HG03378 (cell line): ENCODE measurements around the gene DRC1.
"Not testable (repeated sequence)": the region's sequence is repeated elsewhere in the genome, so short reads cannot be mapped to it uniquely, and the experiment has no call there.

Experiments used
- ATAC-seq: cut with Tn5 transposase; IDR thresholded peaks from one replicate; pipeline ENCODE4 v1.9.1; 2021; ENCODE audit warnings: mild to moderate bottlenecking, moderate library complexity; ENCODE audit not compliant: unreplicated experiment

The DRC1 gene

DNA sequence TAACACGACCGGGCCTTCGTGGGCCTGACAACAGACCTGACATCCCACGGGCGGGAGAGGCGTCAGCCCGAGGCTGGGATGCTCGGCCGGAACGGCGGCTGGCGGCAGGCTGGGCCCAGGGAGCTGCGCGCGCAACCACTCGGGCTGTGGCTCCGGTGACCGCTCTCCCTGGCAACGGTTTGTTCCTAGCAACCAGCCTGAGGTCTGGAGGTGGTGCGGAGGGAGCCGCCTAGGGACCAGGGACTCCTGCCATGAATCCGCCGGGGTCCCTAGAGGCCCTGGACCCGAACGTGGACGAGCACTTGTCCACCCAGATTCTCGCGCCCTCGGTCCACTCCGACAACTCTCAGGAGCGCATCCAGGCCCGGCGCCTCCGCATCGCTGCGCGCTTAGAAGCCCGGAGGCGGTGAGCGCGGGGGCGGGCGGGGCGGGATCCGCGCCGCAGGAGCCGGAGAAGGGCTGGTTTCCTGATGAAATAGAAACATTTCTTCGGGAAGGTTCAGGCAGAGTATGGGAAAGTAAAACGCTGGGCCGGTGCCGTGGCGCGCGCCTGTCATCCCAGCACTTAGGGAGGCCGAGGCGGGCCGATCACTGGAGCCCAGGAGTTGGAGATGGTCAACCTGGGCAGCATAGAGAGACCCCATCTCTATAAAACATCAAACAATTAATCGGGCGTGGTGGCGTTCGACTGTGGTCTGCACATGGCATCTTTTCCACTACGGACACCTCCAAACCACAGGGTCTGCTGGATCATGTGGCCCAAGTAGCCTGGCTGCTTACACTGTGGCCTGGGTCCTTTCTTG lies at the start of gene DRC1:
TSS of gene DRC1 (plus strand) at position 182 of the 803 bp plus-strand sequence. CDS start at position 252, 70 bp downstream.
- ATAC-seq = no peak

DNA sequence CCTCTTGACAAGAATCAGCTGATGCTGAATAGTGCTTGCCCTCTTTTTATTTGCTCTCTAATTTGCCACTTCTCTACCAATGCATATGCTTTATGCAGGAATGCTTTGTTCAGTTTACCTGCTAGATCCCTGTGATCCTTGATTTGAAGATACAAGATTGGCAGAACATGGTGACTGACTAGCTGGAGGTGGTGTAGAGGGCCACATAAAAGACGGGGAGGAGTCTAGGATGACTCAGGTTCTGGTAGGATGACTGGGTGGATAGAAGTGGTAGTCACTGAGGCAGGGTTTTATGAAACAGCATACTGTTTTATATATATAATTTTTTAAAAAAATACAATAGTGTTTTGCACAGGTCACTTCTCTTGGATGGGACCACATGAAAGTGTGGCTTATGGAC lies 48.8 kb upstream of the DRC1 start:
- no peak for ATAC-seq

DNA sequence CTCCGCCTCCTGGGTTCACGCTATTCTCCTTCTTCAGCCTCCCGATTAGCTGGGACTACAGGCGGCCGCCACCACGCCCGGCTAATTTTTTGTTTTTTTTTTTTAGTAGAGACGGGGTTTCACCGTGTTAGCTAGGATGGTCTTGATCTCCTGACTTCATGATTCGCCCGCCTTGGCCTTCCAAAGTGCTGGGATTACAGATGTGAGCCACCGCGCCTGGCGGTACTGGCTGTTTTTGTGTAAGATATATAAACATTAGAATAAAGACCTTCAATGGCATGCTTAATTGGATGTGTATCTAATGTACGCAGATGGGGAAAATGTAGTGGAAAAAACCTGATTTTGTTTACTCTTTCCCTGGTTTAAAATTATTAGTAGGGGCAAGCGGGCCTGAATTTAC lies 47.3 kb upstream of the DRC1 start:
- ATAC-seq = not testable (repeated sequence)

DNA sequence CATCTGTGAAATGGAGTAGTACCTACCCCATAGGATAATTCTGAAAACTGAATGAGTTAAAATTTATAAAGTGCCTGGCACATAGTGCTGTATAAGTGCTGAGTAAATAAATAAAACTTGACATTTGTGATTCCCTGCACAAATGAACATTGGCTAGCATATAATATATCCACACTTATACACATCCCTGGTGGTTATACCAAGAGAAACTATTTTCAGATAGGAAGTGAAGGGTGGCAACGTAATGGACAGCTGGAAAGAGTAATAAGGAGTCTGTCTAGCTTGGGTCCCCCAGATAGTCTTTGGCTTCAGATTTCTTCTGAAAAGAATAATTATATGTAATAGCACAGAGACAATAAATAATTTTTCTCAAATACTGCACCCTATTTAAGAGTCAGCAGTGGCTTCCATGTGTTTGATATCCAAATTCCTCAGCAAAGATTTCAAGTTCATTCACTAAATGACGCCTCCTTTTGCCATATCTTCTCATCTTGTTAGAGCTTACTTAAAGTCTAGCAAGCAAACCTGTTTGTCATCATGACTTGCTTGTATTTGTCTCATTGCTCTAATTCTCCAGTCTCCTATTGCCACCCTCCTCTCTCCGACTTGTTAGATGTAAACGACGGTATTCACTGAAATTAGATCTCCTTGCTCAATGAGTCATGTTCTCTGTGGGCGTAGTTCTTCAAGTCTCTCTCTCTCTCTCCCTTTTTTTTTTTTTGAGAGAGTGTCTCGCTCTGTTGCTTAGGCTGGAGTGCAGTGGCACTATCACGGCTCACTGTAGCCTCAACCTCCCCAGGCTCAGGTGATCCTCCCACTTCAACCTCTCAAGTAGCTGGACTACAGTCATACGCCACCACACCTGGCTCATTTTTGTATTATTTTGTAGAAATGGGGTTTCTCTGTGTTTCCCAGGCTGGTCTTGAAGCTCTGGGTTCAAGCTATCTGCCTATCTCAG lies 46.4 kb upstream of the DRC1 start:
- no peak for ATAC-seq

DNA sequence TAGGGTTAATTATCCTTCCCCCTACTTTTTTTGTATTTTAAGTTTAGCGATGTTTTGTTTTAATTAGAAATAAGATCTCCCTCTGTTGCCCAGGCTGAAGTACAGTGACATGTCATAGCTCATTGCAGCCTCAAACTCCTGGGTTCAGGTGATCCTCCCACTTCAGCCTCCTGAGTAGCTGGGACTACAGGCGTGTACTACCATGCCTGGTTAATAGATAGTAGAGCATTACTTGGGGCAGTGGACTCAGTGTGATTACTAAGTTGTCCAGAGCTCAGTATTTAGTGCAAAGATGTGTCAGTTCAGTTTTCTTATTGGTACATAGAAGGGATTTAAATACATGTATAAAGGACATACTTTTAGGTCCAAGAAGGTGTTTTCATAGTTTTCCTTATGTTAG lies 45.6 kb upstream of the DRC1 start:
- no peak for ATAC-seq

DNA sequence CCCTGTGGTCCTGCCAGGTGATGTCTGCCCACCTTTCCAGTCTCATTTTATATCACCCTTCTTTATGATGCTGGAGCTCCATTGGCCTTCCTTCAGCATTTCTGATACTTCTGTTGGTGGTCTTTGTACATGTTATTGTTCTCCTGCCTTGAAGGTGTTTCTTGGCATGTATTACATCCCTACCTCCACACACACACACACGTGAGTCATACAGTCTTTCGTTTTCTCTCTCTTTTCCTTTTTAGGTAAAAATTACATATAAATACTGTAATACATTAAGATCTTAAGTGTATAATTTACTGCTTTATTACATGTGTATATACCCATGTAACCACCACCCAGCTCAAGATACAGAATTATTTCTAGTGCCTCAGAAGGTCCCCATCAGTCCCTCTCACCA lies 44.9 kb upstream of the DRC1 start:
- no peak for ATAC-seq

DNA sequence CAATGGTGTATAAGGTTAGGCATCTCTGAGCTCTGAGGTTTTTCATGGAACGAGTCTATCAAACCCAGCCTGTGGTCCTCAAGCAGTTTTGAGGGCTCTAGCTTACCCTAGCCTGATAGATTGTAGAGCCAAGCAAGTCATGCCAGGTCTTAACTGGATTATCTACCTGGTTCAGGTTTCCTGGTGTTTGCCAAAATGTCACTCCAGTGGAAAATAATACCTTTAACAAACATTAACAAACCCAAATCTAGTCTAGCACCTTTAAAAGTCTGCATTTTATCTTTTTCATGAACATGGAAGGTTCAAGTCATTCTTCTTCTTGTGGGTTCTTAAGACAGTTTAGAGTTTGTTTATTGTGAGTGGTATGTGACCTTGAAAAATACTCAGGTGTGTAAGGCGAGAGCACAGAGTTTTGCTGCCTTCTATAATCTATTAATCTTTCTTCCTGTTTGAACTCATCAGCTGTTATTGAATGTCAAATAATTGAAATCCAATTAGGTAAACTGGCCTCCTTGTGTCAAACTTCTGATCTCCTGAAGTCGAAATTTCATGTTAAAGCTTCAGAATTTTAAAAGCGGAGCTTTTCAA lies 41.7 kb upstream of the DRC1 start:
- no peak for ATAC-seq

DNA sequence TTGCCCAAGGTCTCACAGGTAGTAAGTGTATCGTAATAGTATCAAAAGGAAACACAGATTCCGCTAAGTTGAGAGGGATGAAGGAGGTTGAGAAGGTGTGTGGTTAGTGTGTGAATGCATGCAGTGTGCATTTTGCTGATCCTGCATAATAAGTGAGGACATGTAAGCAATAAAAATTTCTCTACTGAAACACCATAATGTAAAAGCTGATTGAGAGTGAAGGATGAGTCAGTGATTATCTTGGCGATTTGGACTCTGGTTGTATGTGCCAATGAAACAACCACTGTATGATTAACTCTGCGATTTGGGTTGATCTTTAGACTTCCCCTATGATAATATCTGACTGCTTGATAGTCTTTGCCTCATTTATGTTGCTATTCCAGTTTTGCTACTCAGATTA lies 38.4 kb upstream of the DRC1 start:
- no peak for ATAC-seq

DNA sequence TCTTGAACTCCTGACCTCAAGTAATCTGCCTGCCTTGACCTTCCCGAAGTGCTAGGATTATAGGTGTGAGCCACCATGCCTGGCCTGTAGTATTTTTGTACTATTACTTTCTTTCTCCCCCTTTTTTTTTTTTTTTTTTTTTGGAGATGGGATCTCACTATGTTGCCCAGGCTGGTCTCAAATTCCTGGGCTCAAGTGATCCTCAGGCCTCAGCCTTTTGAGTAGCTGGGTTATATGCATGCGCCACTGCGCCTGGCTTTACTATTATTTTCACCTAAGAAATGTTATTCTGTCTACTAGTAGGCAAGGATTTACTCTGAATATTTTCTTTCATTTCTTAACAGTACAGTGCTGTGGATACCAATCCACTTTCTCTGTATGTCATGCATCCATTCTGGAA lies 37.8 kb upstream of the DRC1 start:
- ATAC-seq = no peak

DNA sequence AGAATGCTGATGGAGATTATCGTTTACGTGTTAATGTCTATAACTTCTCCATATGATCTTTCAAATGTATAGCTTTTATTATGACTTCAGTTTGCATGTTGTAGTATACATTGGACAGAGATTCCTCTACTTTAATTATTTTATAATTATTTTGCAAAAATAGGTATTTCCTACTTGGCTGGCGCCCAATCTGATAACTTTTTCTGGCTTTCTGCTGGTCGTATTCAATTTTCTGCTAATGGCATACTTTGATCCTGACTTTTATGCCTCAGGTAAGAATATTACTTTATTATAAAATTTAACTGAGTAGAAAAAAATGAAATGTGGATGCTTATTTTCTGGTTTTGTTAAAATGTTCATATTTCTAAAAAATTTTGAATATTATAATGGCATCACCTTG lies 37.1 kb upstream of the DRC1 start:
- no peak for ATAC-seq

DNA sequence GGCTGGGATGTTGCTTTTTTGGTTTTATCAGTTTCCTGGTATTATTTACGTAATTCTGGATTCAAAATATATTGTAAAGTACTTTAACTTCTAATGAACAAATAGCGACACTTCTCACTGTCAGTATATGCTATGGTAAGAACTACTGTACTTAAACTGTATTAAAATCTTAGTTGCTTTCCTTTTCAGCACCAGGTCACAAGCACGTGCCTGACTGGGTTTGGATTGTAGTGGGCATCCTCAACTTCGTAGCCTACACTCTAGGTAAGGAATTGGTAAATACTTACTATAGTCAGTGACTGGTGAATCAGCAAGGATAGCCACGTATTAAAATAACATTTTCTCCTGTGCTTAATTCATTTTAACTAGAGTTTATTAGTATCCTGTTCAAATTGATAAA lies 34.8 kb upstream of the DRC1 start:
- ATAC-seq = no peak

DNA sequence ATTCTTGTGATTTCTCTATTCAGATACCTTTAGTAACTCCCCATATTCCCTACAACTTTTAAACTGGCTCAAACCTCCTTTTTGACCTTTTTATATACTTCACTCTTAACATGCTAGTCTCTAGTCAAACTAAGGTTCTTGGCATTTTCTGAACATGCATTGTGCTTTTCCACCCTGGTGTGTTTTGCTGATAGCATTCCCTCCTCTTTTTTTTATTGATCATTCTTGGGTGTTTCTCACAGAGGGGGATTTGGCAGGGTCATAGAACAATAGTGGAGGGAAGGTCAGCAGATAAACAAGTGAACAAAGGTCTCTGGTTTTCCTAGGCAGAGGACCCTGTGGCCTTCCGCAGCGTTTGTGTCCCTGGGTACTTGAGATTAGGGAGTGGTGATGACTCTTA lies 32.1 kb upstream of the DRC1 start:
- not testable (repeated sequence) for ATAC-seq

DNA sequence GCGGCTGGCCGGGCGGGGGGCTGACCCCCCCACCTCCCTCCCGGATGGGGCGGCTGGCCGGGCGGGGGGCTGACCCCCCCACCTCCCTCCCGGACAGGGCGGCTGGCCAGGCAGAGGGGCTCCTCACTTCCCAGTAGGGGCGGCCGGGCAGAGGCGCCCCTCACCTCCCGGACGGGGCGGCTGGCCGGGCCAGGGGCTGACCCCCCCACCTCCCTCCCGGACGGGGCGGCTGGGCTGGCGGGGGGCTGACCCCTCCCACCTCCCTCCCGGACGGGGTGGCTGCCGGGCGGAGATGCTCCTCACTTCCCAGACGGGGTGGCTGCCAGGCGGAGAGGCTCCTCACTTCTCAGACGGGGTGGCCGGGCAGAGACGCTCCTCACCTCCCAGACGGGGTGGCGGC lies 30.8 kb upstream of the DRC1 start:
- not testable (repeated sequence) for ATAC-seq

DNA sequence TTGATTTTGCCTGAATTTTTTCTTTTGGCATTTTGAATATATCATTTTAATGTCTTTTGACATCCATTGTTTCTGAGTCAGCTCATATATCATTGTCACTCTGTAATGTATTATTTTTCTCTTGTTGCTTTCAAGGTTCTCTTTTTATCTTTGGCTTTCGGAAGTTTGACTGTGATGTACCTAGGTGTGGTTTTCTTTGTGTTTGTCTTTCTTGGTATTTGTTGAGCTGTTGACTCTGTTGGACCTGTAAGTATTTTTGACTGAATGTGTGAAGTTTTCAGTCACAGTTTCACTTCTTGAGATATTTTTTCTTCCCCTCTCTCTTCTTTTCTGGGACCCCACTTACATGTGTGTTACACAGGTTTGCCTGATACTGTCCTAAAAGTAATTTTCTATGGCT lies 24.9 kb upstream of the DRC1 start:
- ATAC-seq = no peak

DNA sequence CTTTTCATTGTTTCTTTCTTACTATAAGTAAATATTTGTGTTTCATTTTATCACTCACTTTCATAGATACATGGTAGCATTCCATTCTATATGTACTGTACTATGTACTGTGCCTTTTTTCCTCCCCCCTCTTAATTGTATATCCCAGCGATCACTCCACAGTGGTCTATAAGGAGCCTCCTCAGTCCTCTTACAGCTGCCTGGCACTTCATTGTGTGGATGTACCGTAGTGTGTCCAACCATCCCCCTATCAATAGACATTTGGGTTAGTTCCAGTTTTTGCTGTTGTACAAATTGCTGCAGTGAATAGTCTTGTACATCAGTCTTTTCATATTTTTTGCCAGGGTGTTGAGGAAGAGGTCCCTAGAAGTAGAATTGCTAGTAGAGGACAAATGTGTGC lies 21.4 kb upstream of the DRC1 start:
- no peak for ATAC-seq

DNA sequence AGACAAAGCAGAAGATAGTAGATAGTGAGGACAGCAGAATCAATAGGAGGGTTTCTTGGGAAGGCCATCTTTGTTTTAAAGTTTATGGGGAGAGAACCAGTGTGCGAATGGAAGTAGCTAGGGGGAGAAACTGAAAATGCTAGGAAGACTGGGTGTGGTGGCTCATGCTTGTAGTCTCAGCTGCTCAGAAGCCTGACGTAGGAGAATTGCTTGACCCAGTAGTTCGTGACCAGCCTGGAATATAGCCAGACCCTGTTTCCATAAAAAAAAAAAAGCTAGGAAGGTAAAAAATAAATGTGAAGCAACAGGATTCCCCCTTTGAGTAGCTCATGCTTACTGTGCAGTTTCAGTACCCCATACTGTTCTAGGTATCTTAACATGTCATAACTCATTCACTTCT lies 19.2 kb upstream of the DRC1 start:
- no peak for ATAC-seq

DNA sequence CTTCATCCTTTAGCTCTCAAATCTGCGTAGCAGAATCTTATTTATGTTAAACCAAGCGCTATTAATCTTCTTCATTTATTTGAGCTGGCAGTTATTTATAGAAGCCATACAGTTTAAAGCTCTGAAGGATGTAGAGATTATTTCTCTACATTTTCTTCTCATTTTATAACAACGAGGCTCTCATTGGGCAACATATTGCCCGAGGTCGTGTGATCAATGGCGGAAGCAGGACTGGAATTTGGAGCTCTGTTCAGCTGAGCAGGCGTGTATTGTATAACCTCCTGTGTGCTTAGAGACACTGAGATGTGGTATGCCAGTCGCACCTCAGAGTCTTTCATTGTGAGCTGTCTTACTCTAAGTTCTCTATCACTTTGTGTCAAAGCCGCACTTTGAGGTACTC lies 17.5 kb upstream of the DRC1 start:
- no peak for ATAC-seq

DNA sequence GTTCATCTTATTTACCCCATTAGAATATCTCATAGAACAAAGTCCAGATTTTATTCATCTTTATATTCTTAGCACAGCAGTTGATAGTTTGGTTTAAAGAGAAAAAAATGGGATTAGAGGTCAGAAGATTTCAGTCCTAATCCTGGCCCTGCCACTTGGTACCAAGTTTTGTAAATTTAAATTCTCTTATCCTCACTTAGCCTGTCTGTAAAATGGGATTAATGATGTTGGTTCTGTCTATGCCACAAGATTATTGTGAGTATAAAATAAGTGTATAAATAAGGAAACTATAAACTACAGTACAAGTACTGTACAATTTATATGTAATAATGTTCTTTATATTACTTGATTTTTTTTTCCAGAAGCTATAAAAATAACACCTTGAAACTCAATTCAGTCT lies 17.1 kb upstream of the DRC1 start:
- no peak for ATAC-seq

DNA sequence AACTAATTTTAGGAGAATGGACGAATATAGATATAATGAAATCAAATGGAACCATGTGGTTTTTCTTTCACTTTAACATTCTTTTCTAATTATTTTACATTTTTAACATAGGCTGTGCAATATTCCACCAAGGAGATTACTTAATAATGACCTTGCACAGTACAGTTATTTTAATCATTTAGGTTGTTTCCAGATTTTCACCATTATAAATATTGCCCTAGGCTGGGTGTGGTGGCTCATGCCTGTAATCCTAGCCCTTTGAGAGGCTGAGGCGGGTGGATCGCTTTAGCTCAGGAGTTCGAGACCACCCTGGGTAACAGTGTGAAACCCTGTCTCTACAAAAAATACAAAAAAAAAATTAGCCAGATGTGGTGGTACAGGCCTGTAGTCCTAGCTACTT lies 14.5 kb upstream of the DRC1 start:
- no peak for ATAC-seq

DNA sequence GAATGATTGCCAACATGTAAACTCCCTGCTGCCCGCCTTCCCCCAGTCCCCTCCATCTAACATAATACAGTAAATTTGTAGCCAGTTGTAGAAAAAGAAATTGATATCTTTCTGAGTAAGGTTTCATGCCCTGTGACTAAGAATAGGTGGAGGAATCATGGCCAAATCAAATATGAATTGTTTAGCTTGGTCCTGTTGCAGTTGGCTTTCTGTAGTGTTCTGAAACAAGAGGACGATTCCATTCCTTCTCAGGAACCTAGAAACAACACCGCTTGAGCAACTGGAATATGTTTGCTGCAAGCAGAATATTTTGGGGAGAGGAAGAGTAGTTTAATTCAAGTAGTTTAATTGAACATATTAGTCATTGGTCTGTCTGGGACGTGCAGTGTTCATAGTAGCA lies 7.0 kb upstream of the DRC1 start:
- ATAC-seq = no peak

DNA sequence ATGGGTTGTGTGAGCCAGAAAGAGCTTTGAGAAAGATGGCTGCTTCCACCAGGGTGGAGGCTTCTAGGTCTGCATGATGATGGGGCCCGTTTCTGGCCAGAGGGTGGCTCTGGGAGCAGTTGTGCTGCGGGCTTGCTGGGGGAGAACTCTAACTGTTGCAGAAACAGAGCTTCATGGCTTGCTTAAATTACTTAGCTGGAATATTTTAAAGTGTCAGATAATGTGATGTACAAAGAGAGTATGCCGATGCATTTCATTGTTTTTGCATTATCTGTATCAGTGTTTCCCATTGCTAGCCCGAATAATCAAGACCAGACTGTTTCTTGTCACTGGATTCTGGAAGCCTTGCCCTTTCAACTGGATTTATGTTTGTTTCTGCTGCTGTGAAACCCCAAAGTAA lies 6.3 kb upstream of the DRC1 start:
- no peak for ATAC-seq
